Endometrium (tissue), 2 donors: Measurements from ENCODE around the gene CWC27.

Experiments used
- FAIRE-seq: peaks from 2 replicates; lab custom pipeline; 2012; peaks lifted over from hg19 to GRCh38; lab: Jason Lieb, UNC
- donor health status: control.
- donor health status: control.

Gene CWC27

GRCh38 chr5:64768358-64769312 is at the start of gene CWC27, which contains the start of gene SREK1IP1:
Gene CWC27, plus strand, starts transcription at chr5:64768930. Its CDS starts 217 bp downstream, at chr5:64769147.
Gene SREK1IP1, minus strand, starts transcription at chr5:64768691. Its CDS starts 174 bp downstream, at chr5:64768517.
- FAIRE-seq: peak; percentile 41

- FAIRE-seq: no peak
Observed at GRCh38 chr5:64722588-64722987, 46.1 kb upstream of the CWC27 start.

- FAIRE-seq: no peak
Observed at GRCh38 chr5:64727150-64727549, 41.6 kb upstream of the CWC27 start.

DNA sequence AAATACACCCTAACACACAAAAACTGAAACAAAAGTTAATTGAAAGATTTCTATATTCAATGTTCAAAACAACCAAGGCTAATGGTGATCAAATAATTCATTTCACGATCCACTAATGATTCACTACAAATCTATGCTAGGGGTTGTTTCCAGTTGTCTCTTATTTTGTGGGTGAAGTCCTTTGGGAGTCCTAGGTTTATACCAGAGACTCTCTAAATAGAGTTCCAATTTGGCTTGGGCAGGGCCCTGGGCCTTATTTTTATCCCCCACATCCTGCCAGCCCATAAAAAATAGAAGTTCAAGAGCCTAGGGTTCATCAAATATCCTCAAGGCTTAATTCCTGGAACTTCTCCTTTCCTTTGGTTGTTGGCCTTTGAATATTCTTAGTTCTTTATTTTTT is 26.3 kb upstream of the CWC27 start:
- FAIRE-seq: no peak

- no peak for FAIRE-seq
Observed at GRCh38 chr5:64742821-64743220, 25.9 kb upstream of the CWC27 start.

DNA sequence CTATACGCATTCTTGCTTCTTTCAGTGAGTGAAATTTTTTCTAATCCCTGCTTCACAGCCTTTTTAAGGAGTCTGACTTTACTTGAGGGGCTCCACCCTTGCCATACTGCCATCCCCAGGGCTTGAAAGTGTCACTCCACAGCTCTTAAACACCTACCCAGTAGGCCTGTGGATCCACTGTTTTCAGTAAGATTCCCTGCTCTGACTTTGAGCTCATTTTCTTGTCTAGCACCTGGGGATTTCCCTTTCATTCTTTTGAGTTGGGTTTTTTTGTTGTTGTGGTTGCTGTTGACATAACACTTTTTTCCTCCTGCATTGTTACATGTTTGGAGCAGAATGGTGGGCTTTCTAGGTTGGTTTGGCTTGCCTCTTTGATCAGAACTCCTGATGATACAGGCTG is 23.8 kb upstream of the CWC27 start:
- no peak for FAIRE-seq

GRCh38 chr5:64746446-64746845 is 22.3 kb upstream of the CWC27 start:
- FAIRE-seq: no peak

DNA sequence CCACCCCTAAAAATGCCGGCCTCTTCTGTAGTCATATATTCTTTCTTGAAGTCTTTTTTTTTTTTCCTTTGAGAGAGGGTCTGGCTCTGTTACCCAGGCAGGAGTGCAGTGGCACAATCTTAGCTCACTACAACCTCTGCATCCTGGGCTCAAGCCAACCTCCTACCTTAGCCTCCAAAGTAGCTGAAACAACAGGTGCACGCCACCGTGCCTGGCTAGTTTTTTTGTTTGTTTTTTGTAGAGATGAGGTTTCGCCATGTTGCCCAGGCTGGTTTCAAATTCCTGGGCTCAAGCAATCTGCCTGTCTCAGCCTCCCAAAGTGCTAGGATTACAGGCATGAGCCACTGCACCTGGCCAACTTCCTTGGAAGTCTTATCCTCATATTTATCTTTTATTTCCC is 19.3 kb upstream of the CWC27 start:
- FAIRE-seq: no peak

- FAIRE-seq: no peak
Observed at GRCh38 chr5:64754066-64754465, 14.7 kb upstream of the CWC27 start.

GRCh38 chr5:64758901-64759300 is 9.8 kb upstream of the CWC27 start:
- FAIRE-seq: no peak

GRCh38 chr5:64759960-64760660 is 8.6 kb upstream of the CWC27 start:
- no peak for FAIRE-seq

DNA sequence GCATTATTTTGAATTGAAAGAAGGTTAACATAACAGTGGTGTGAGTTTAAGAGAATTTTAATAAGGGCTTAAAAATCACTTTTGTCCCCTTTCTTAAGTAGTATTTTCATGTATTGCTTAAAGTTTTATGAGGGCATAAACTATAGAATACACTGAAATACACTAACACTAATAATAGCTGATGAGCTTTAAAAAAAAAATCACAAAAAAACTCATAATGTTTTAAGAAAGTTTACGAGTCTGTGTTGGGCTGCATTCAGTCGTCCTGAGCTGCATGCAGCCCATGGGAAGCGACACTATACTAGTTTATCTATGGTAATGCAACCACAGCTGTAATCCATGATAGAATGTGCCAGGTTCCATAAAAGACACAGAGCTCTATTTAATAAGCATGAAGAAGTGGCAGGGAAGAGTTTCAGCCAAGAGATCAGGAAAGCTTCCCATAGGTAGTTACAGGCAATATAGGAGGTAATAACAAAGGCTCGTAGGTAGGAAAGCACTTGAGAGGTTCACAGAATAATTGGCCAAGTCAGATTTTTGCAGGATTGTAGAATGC is 4.7 kb upstream of the CWC27 start:
- FAIRE-seq: no peak

DNA sequence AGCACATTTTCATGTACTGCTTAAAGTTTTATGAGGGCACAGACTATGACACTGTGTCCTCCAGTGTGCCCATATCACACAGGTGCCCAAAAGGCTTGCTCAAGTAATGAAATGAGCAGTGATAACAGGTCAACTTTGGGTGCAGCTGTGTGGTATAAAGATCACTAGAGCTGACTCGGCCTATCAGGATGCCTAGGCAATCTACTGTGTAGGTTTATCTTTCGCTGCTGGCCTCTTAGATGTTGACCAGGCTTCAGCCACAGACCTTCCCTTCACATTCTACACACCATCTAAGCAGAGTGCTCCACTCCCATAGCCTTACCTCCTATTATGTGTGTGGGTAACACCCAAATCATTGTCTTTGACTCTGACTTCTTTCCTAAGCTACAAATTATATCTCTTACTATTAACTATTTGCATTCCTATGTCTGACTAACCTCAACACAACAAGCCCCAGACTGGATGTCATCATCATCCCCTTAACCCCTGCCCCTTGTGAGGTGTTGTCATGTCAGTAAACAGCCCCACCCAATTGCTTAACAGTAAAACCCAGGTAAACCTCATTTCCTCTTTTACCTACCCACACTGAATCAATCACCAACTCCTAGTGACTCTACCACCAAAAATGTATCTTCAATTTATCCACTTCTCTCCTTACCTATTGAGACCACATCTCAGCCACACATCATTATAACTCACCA is 2.8 kb upstream of the CWC27 start:
- no peak for FAIRE-seq

DNA sequence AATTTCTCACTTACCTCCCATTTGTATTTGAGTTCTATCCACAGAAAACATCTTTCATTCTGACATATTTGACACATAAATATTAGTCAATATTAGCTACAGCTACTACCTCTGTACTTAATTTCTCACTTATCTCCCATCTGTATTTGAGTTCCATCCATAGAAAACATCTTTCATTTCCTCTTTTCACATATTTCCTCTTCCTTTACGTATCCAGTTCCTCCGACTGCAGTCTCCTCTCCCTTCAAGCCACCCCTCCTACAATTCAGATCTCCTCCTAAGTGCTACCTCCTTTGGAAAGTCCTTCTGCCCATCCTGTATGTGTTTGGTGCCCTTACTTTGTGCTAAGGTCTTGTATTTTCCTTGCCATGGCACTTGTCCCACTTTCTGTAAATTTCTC is 1.8 kb upstream of the CWC27 start:
- FAIRE-seq: no peak

- FAIRE-seq: no peak
Observed at GRCh38 chr5:64767959-64768357, 772 bp upstream of the CWC27 start.

DNA sequence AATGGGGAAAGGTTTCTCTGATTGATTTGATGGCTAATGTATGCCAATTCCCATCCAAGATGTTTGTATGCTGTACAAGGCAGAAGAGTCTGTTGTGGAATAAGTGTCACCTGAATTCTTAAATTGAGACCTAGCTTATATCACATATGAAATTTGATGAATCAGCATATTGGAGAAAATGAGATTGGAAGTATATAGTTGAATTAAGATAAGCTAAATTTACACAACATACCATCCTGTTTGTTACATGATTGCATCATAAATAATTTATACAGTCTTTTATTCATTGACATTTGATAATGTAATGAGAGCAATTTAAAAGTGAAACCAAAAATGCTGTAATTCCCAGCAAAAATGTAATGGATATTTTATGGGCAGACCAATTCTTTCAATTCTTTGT is 1.1 kb downstream of the CWC27 start:
- no peak for FAIRE-seq

- no peak for FAIRE-seq
Observed at GRCh38 chr5:64771736-64772135, 3.0 kb downstream of the CWC27 start.

GRCh38 chr5:64773533-64773932 is 4.8 kb downstream of the CWC27 start:
- FAIRE-seq: no peak

DNA sequence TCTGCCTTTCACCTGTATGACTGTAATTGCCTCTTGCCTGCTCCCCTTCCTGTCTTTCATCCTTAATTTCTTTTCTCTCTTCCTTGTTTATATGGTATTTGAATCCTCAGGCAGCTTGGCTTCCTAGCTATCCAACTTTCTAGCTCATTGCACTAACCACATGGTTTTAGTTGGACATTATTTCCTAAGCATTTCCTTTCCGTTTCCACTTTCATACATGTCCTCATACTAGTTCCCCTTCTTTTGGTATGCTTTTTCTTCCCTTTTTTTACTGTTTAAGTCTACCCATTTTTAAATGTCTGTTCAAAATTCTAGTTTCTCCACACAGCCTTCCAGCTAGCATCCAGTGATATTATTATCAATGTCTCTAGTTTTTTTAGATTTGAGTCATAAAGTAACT is 6.6 kb downstream of the CWC27 start:
- no peak for FAIRE-seq

GRCh38 chr5:64784451-64785025 is 15.8 kb downstream of the CWC27 start:
- peak; percentile 91 for FAIRE-seq

DNA sequence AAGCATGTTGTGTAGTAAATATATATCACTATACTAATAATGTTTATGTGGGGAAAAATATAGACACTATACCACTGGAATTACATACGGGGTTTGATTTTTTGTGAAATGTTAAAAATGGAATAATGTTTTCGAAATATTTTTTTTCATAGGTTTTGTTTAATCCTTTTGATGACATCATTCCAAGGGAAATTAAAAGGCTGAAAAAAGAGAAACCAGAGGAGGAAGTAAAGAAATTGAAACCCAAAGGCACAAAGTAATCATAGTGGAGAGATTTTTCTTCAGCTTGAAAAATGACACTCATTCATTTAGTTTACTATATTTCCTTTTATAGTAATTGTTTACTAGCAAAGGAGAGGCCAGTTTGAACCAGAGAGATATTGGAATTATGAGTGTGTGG is 17.6 kb downstream of the CWC27 start:
- no peak for FAIRE-seq

- FAIRE-seq: no peak
Observed at GRCh38 chr5:64788156-64788555, 19.4 kb downstream of the CWC27 start.
